ENCODE results near the gene RGS11. TPM values are rescaled to one million over a fixed set of nuclear protein-coding genes. Genes with fewer than 3 reads are reported as not detected.

Gene RGS11
- total RNA-seq, 1 experiment from 2014 or later, result 10.2 TPM

DNA sequence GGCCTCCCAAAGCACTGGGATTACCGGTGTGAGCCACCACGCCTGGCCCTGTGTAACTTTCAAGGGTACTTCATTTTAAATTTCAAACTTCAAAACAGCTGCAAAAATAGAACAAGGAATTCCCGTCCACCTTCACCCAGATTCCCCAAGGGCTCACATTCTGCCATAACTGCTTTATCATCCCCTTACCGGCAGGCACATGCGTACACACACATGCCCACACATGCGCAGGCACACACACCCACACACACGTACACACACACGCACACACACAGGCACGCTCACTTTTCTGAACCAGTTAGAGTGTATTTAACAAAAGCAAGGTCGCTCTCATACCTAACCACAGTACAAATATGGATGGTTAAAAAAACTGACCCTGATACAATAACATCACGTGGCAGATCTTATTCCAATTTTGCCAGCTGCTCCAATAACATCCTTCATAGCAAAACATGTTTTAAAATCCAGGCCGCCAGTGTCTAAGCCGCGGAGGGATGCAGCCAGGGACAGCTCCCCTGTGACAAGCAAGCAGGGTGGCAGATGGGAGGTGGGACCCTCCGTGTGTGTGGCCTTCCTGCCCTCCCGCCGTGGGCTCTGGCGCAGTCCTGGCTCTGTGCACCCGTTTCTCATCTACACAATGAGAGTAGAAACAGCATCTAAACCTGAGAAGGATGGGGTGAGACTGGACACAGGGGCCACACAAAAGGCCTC lies 30.3 kb upstream of the RGS11 start:
- Histone ChIP-seq H3K4me3 (ENCODE audit: low read depth in 2 of 2, low read length in 2 of 2) (no peak overlapping the region), H3K4me1 (ENCODE audit: control insufficient read depth, insufficient read depth, low read length) (no peaks in the 10 kb centered on the region), H3K9me3 (ENCODE audit: control insufficient read depth, insufficient read depth, low read depth, low read length) (no peaks in the 10 kb centered on the region), H3K27me3 (ENCODE audit: control insufficient read depth, insufficient read depth, low read length) (no peaks in the 10 kb centered on the region), H3K36me3 (ENCODE audit: control insufficient read depth, insufficient read depth, low read length) (no peaks in the 10 kb centered on the region), H3K27ac (ENCODE audit: low read length) (no peak overlapping the region)
- POLR2A ChIA-PET, result no interaction called here
- DNase-seq (ENCODE audit: low read depth, low spot score), result no peak
- BruUV-seq (replicated peaks), result no TSS peak
- no peak for ATAC-seq
- TF ChIP-seq TCF7L2 (IDR thresholded peaks at IDR 0.05; ENCODE audit: low read depth, low read length), result no peak
- no peak for TF ChIP-seq POLR2AphosphoS5 (IDR thresholded peaks at IDR 0.05; ENCODE audit: low read depth, low read length)
- TF ChIP-seq, protein P1, sequence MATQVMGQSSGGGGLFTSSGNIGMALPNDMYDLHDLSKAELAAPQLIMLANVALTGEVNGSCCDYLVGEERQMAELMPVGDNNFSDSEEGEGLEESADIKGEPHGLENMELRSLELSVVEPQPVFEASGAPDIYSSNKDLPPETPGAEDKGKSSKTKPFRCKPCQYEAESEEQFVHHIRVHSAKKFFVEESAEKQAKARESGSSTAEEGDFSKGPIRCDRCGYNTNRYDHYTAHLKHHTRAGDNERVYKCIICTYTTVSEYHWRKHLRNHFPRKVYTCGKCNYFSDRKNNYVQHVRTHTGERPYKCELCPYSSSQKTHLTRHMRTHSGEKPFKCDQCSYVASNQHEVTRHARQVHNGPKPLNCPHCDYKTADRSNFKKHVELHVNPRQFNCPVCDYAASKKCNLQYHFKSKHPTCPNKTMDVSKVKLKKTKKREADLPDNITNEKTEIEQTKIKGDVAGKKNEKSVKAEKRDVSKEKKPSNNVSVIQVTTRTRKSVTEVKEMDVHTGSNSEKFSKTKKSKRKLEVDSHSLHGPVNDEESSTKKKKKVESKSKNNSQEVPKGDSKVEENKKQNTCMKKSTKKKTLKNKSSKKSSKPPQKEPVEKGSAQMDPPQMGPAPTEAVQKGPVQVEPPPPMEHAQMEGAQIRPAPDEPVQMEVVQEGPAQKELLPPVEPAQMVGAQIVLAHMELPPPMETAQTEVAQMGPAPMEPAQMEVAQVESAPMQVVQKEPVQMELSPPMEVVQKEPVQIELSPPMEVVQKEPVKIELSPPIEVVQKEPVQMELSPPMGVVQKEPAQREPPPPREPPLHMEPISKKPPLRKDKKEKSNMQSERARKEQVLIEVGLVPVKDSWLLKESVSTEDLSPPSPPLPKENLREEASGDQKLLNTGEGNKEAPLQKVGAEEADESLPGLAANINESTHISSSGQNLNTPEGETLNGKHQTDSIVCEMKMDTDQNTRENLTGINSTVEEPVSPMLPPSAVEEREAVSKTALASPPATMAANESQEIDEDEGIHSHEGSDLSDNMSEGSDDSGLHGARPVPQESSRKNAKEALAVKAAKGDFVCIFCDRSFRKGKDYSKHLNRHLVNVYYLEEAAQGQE (IDR thresholded peaks at IDR 0.05; ENCODE audit: insufficient read depth in 1 of 2, low read depth in 2 of 2, low read length in 1 of 2), result no peak
- no peak for TF ChIP-seq SIN3A (IDR thresholded peaks at IDR 0.05; ENCODE audit: borderline replicate concordance, insufficient read depth, low read depth, low read length)
- TF ChIP-seq, protein P2, sequence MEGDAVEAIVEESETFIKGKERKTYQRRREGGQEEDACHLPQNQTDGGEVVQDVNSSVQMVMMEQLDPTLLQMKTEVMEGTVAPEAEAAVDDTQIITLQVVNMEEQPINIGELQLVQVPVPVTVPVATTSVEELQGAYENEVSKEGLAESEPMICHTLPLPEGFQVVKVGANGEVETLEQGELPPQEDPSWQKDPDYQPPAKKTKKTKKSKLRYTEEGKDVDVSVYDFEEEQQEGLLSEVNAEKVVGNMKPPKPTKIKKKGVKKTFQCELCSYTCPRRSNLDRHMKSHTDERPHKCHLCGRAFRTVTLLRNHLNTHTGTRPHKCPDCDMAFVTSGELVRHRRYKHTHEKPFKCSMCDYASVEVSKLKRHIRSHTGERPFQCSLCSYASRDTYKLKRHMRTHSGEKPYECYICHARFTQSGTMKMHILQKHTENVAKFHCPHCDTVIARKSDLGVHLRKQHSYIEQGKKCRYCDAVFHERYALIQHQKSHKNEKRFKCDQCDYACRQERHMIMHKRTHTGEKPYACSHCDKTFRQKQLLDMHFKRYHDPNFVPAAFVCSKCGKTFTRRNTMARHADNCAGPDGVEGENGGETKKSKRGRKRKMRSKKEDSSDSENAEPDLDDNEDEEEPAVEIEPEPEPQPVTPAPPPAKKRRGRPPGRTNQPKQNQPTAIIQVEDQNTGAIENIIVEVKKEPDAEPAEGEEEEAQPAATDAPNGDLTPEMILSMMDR (IDR thresholded peaks at IDR 0.05), result no peak
- in situ Hi-C loops (cut with HindIII; ENCODE audit: low pct_unique_long_range_greater_than_20kb, low sequenced_read_pairs) (no loop called here), intact Hi-C loops (cut with micrococcal nuclease; ENCODE audit: unreplicated experiment) (no loop called here)
- CTCF ChIA-PET, result no interaction called here

DNA sequence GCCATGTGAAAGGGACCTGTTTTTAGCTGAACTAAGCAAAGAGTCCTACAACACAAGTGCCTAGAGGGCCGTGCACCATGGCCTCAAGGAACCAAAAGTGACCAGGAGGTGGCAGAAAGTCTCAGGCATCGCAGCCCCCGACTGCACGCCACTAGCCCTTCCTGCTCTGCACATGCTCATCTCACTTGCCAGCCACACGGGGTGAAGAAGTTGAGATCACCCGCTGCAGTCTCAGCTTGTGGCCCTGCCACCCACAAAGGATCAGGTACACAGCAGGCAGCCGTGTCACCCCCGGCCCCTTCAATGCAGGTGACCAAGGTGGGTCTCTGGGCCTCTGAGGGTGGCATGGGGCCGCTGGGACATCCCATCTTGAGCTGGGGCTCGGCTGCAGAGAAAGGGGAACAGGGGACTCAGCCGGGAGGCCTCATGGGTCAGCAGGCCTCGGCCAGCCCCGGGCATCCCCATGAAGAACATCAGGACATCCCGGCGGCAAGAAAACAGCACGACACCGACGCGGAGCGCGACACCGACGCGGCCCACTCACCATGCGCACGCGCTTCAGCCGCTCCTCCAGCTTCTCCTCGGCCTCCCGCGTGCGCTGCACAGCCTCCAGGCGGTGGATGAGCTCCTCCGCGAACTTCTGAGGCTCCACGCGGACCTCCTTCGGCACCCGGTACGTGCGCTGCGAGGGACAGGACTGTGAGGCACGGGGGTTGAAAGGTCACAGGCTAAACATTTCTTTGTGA lies 28.2 kb upstream of the RGS11 start:
- H3K4me1 ChIP-seq (ENCODE audit: control insufficient read depth, insufficient read depth, low read length), result no peaks in the 10 kb centered on the region
- ATAC-seq, result peak; percentile 66
- no peak overlapping the region for H3K4me3 ChIP-seq (ENCODE audit: low read depth in 2 of 2, low read length in 2 of 2)
- no peaks in the 10 kb centered on the region for H3K27me3 ChIP-seq (ENCODE audit: control insufficient read depth, insufficient read depth, low read length)
- BruUV-seq (replicated peaks), result no TSS peak
- no peak overlapping the region for H3K27ac ChIP-seq (ENCODE audit: low read length)
- H3K36me3 ChIP-seq (ENCODE audit: control insufficient read depth, insufficient read depth, low read length), result no peaks in the 10 kb centered on the region
- ChIA-PET POLR2A (no interaction called here), CTCF (no interaction called here)
- intact Hi-C loops (cut with micrococcal nuclease; ENCODE audit: unreplicated experiment) (no loop called here), in situ Hi-C loops (cut with HindIII; ENCODE audit: low pct_unique_long_range_greater_than_20kb, low sequenced_read_pairs) (no loop called here)
- H3K9me3 ChIP-seq (ENCODE audit: control insufficient read depth, insufficient read depth, low read depth, low read length), result no peaks in the 10 kb centered on the region
- no peak for DNase-seq (ENCODE audit: low read depth, low spot score)
- no peak for TF ChIP-seq TCF7L2 (IDR thresholded peaks at IDR 0.05; ENCODE audit: low read depth, low read length)
- TF ChIP-seq, protein P2 (IDR thresholded peaks at IDR 0.05), result no peak
- TF ChIP-seq POLR2AphosphoS5 (IDR thresholded peaks at IDR 0.05; ENCODE audit: low read depth, low read length), result no peak
- TF ChIP-seq SIN3A (IDR thresholded peaks at IDR 0.05; ENCODE audit: borderline replicate concordance, insufficient read depth, low read depth, low read length), result no peak
- TF ChIP-seq, protein P1 (IDR thresholded peaks at IDR 0.05; ENCODE audit: insufficient read depth in 1 of 2, low read depth in 2 of 2, low read length in 1 of 2), result no peak

Measured in Panc1 (cell line).